Measurements from ENCODE around the gene CREBBP.

- TF ChIP-seq CTCF (IDR thresholded peaks at IDR 0.05; ENCODE audit: insufficient read depth, low read depth, low read length), result no peak
- no peak for TF ChIP-seq EZH2 (IDR thresholded peaks at IDR 0.05; ENCODE audit: insufficient read depth, low read length)
Measured at GRCh38 chr16:3736116-3736515, 144.4 kb downstream of the CREBBP start.

All from astrocyte (in vitro differentiated cells and primary cell).